ENCODE results near the gene IMPA2. TPM values are rescaled to one million over a fixed set of nuclear protein-coding genes. Genes with fewer than 3 reads are reported as not detected.

Gene IMPA2
- total and polyA plus RNA-seq, 2 of the 13 experiments (the other 11 are each of a cell fraction or from before 2014, with no cell fraction given) = 37.8 to 71.8 TPM

GRCh38 chr18:11991021-11991795 lies 9.9 kb downstream of the IMPA2 start:
- Histone ChIP-seq H3K9me3 (ENCODE audit: low read length) (no peaks in the 10 kb centered on the region), H3K36me3 (replicated peaks in 1 of 2; ENCODE audit: control insufficient read depth in 1 of 2, insufficient read depth in 2 of 2, low read length in 2 of 2) (peaks cover 0 to 7% of the 10 kb centered on the region in 2 experiments; a peak in 3 of 5 replicates), H3K4me2 (ENCODE audit: low read depth, low read length) (no peak overlapping the region), H4K20me1 (ENCODE audit: insufficient read depth, low read length) (peaks cover 3% of the 10 kb centered on the region; the same call in 1 of the 2 replicates), H3K27ac (ENCODE audit: extremely low read length, insufficient read depth, low read length) (no peak overlapping the region), H2AFZ (ENCODE audit: low read length) (no peak overlapping the region), H3K4me1 (ENCODE audit: insufficient read depth, low read length) (peaks cover 96% of the 10 kb centered on the region), H3K9ac (ENCODE audit: insufficient read depth, low read depth, low read length) (no peak overlapping the region), H3K79me2 (ENCODE audit: insufficient read depth, low read length) (peaks cover 38% of the 10 kb centered on the region), H3K27me3 (ENCODE audit: control insufficient read depth in 1 of 2, insufficient read depth in 2 of 2, low read length in 2 of 2) (no peaks in the 10 kb centered on the region), H3K4me3 (replicated peaks in 1 of 3; ENCODE audit: insufficient read depth in 1 of 3, low read depth in 2 of 3, low read length in 3 of 3) (no peak overlapping the region)
- intact Hi-C loops (cut with micrococcal nuclease; ENCODE audit: unreplicated experiment) = loop anchor here (10.0 kb wide), 1 partner anchor 136 kb away; the partner anchor contains the start of gene CHMP1B
- ChIA-PET POLR2A (interaction anchor here (12.8 kb wide), 1 partner anchor 10 kb away, joined by 328 read pairs; the partner anchor contains the start of gene IMPA2), CTCF (ENCODE audit: low intra/inter-chr PET ratio, low total read pairs) (no interaction called here)
- no peak for ATAC-seq
- TF ChIP-seq HNF1B (CRISPR knock-in tag; IDR thresholded peaks at IDR 0.05) (no peak), ZNF138 (CRISPR knock-in tag; IDR thresholded peaks at IDR 0.05; ENCODE audit: low read depth) (no peak), ZKSCAN8 (CRISPR knock-in tag; IDR thresholded peaks at IDR 0.05; ENCODE audit: borderline replicate concordance) (no peak), MTF1 (CRISPR knock-in tag; IDR thresholded peaks at IDR 0.05) (no peak), ZNF687 (CRISPR knock-in tag; IDR thresholded peaks at IDR 0.05) (no peak), ZNF451 (CRISPR knock-in tag; IDR thresholded peaks at IDR 0.05) (no peak), GFI1 (CRISPR knock-in tag; IDR thresholded peaks at IDR 0.05; ENCODE audit: borderline replicate concordance) (no peak), TERF1 (CRISPR knock-in tag; IDR thresholded peaks at IDR 0.05) (no peak), DMAP1 (CRISPR knock-in tag; IDR thresholded peaks at IDR 0.05) (no peak), ZNF510 (CRISPR knock-in tag; IDR thresholded peaks at IDR 0.05; ENCODE audit: low read depth) (no peak), GTF3A (CRISPR knock-in tag; conservative IDR thresholded peaks at IDR 0.05) (no peak), ZBED4 (CRISPR knock-in tag; IDR thresholded peaks at IDR 0.05; ENCODE audit: borderline replicate concordance) (no peak), ZNF282 (IDR thresholded peaks at IDR 0.05; ENCODE audit: partially characterized antibody) (no peak)
- 92% methylated on average over 19 of the region's 19 CpGs for whole genome bisulfite sequencing (ENCODE audit: low lambda C conversion rate)
- no TSS peak for BruUV-seq (replicated peaks)
- no peak for FAIRE-seq
- in situ Hi-C loops (cut with HindIII; ENCODE audit: extremely low pct_ligation_motif_present, low pct_unique_long_range_greater_than_20kb) = no loop called here
- no peak for DNase-seq (ENCODE audit: low spot score)

Measured in HepG2 (cell line).